RWPE2 (cell line): ENCODE results near the gene DUSP22.

Experiments used
- ATAC-seq: fragments of 200-7000 bp; cut with Tn5 transposase; 3 replicates; pipeline ENCODE4 v1.9.1; 2021; ENCODE audit warnings: low read depth
- DNase-seq: peaks from one replicate; pipeline ENCODE4 v3.0.0-alpha.2; 2020; ENCODE audit warnings: low spot score
- H3K27ac ChIP-seq: fragments of 450-650 bp; 2 replicates; pipeline ENCODE4 v1.5.1; 2017; ENCODE audit warnings: mild to moderate bottlenecking; ENCODE audit not compliant: poor library complexity, severe bottlenecking
- H3K27me3 ChIP-seq: fragments of 250-450 bp; sonication (Bioruptor Pico); 2 replicates; pipeline ENCODE4 v1.5.1; 2021; ENCODE audit warnings: mild to moderate bottlenecking, moderate library complexity; ENCODE audit not compliant: insufficient read depth, poor library complexity, severe bottlenecking
- H3K36me3 ChIP-seq: fragments of 250-450 bp; sonication (Bioruptor Pico); 2 replicates; pipeline ENCODE4 v1.5.1; 2020; ENCODE audit warnings: low read depth, mild to moderate bottlenecking, moderate library complexity
- H3K4me1 ChIP-seq: fragments of 250-450 bp; sonication (Bioruptor Pico); 2 replicates; pipeline ENCODE4 v1.5.1; 2021; ENCODE audit warnings: mild to moderate bottlenecking, moderate library complexity; ENCODE audit not compliant: insufficient read depth, poor library complexity, severe bottlenecking
- H3K4me3 ChIP-seq: fragments of 250-450 bp; sonication (Bioruptor Pico); 2 replicates; pipeline ENCODE4 v1.5.1; 2021; ENCODE audit warnings: mild to moderate bottlenecking, moderate library complexity; ENCODE audit not compliant: severe bottlenecking
- H3K9me3 ChIP-seq: fragments of 250-450 bp; sonication (Bioruptor Pico); 2 replicates; pipeline ENCODE4 v1.5.1; 2021; ENCODE audit warnings: mild to moderate bottlenecking, moderate library complexity; ENCODE audit not compliant: severe bottlenecking
- CTCF ChIP-seq: fragments of 450-650 bp; IDR thresholded peaks from one replicate; pipeline ENCODE4 v1.5.1; 2017; ENCODE audit warnings: mild to moderate bottlenecking, moderate library complexity; ENCODE audit not compliant: poor library complexity, severe bottlenecking

Gene DUSP22

GRCh38 chr6:297571-298232, 5.4 kb downstream of the DUSP22 start:
- Histone ChIP-seq H3K36me3 (no peaks in the 10 kb centered on the region), H3K9me3 (peaks cover 2% of the 10 kb centered on the region), H3K27me3 (no peaks in the 10 kb centered on the region), H3K27ac (no peak overlapping the region), H3K4me1 (peaks cover 3% of the 10 kb centered on the region), H3K4me3 (no peak overlapping the region)
- ATAC-seq (no peak), DNase-seq (no peak)
- no peak for TF ChIP-seq CTCF

GRCh38 chr6:298233-299103, 6.2 kb downstream of the DUSP22 start:
- TF ChIP-seq CTCF, result no peak
- DNase-seq (no peak), ATAC-seq (no peak)
- Histone ChIP-seq H3K27ac (no peak overlapping the region), H3K4me1 (peaks cover 3% of the 10 kb centered on the region), H3K36me3 (no peaks in the 10 kb centered on the region), H3K9me3 (peaks cover 2% of the 10 kb centered on the region), H3K27me3 (no peaks in the 10 kb centered on the region), H3K4me3 (no peak overlapping the region)

GRCh38 chr6:299104-299980, 7.1 kb downstream of the DUSP22 start:
- H3K27ac ChIP-seq, result no peak overlapping the region
- H3K4me3 ChIP-seq, result no peak overlapping the region
- H3K4me1 ChIP-seq, result no peaks in the 10 kb centered on the region
- H3K27me3 ChIP-seq, result no peaks in the 10 kb centered on the region
- peaks cover 2% of the 10 kb centered on the region for H3K9me3 ChIP-seq
- TF ChIP-seq CTCF, result no peak
- no peak for ATAC-seq
- no peak for DNase-seq
- no peaks in the 10 kb centered on the region for H3K36me3 ChIP-seq

- H3K4me3 ChIP-seq, result no peak overlapping the region
- no peak for DNase-seq
- peaks cover 2% of the 10 kb centered on the region for H3K9me3 ChIP-seq
- H3K36me3 ChIP-seq, result no peaks in the 10 kb centered on the region
- no peak for TF ChIP-seq CTCF
- H3K27ac ChIP-seq, result no peak overlapping the region
- no peaks in the 10 kb centered on the region for H3K4me1 ChIP-seq
- no peaks in the 10 kb centered on the region for H3K27me3 ChIP-seq
- ATAC-seq, result no peak
Observed at GRCh38 chr6:300026-300425, 7.7 kb downstream of the DUSP22 start.
